Pancreas (tissue), 10 donors: ENCODE results near the gene CYFIP1. TPM values are rescaled to one million over a fixed set of nuclear protein-coding genes. Genes with fewer than 3 reads are reported as not detected.

Experiments used
- ATAC-seq, 4 donors: fragments of 200-7000 bp; cut with Tn5 transposase; one replicate each; pipeline versions ENCODE4 v1.8.0 to v1.9.1; 2020; ENCODE audit warnings: mild to moderate bottlenecking in 4 of 4, moderate library complexity in 4 of 4
- DNase-seq, 6 donors: peaks; one replicate each; pipeline ENCODE4 v3.0.0-alpha.2; 2020
- FAIRE-seq: peaks from 2 replicates; lab custom pipeline; 2012; peaks lifted over from hg19 to GRCh38; lab: Jason Lieb, UNC
- H3K27ac ChIP-seq, 4 donors: fragments of 200-600 bp; sonication (generic); 1 replicate in 3 of 4; 2 replicates in 1 of 4; pipeline versions ENCODE4 v1.5.0 to v1.8.0; 2020
- H3K27me3 ChIP-seq, 4 donors: fragments of 200-600 bp; one replicate each; pipeline ENCODE4 v1.8.0; 2021
- H3K36me3 ChIP-seq, 3 donors: fragments of 200-600 bp; sonication (generic) in 1 of 3; one replicate each; pipeline versions ENCODE4 v1.5.0 to v1.8.0; 2020 to 2021
- H3K4me1 ChIP-seq, 3 donors: fragments of 200-600 bp; one replicate each; pipeline ENCODE4 v1.8.0; 2021
- H3K4me3 ChIP-seq, 4 donors: fragments of 200-600 bp; sonication (generic) in 2 of 4; one replicate each; pipeline versions ENCODE4 v1.5.0 to v1.8.0; 2020 to 2021
- H3K9me3 ChIP-seq, 4 donors: fragments of 200-600 bp; one replicate each; pipeline ENCODE4 v1.8.0; 2021
- CTCF ChIP-seq, 4 donors: fragments of 200-600 bp; sonication (generic) in 3 of 4; IDR thresholded peaks; one replicate each; pipeline versions ENCODE4 v1.5.0 to v1.8.0; 2021; ENCODE audit warnings: antibody characterized with exemption in 4 of 4
- WGBS, 2 donors: extraction: QIAGEN DNeasy Blood & Tissue Kit; methylation state at CpG; one replicate each; pipeline ENCODE4 v1.1.7; 2013; 5-methylcytosine and 5-hydroxymethylcytosine counted together
- intact Hi-C, 3 donors: fragments of 100-400 bp; cut with DNase I; formaldehyde crosslinking; loops; one replicate each; pipeline versions ENCODE4 v1.11.1 to v1.14.2; 2022
- polyA plus RNA-seq, 2 donors: library from polyadenylated mRNA; stranded (reverse); fragments of 200-250 nt; gene quantifications; one replicate each; pipeline ENCODE4 v1.2.3, GENCODE V29; 2013
- total RNA-seq, 6 donors: library from RNA; stranded (reverse); fragmentation: NEBNext Ultra II Directional in 4 of 6; extraction: Animal tissue kit (Norgen Biotek cat#: 25700) in 4 of 6; gene quantifications; one replicate each; pipeline versions ENCODE4 v1.2.1 to v1.2.4, GENCODE V29; 2021 to 2023
- donor health status: healthy with polysubstance abuse.
- donor health status: DM: no; HTN: no; CAD: no; lungs with moderate emphysema.
- donor health status: DM: no; HTN: no; CAD: no.
- donor health status: control.
- donor health status: control.
- donor health status: Bipolar disorder and iron deficiency.
- donor health status: DM: yes; HTN: yes; CAD: no.
- donor health status: DM: no; HTN: no; CAD: no.
- donor health status: DM: no; HTN: no; CAD: no.
- donor health status: DM: yes; HTN: yes; CAD: no.

Gene CYFIP1
- total and polyA plus RNA-seq, 8 donors = 21.3 to 99.1 (median 59.2) TPM

DNA sequence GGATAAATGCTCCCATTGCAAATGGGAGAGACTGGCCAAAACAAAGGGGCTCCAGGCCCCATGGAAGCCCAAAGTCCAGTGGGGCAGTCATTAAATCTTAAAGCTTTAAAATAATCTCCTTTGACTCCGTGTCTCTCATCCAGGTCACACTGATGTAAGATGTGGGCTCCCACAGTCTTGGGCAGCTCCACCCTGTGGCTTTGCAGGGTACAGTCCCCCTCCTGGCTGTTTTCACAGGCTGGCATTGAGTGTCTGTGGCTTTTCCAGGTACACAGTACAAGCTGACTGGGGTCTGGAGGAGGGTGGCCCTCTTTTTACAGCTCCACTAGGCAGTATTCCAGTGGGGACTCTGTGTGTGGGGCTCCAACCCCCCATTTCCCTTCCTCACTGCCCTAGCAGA, 95.8 kb downstream of the CYFIP1 start:
- no peaks in the 10 kb centered on the region for H3K9me3 ChIP-seq
- no peaks in the 10 kb centered on the region for H3K4me1 ChIP-seq
- WGBS, 2 donors = 81 to 88% methylated on average over 1 of the region's 1 CpG
- no peaks in the 10 kb centered on the region for H3K27me3 ChIP-seq
- ATAC-seq = no peak
- peaks cover 0 to 30% (median 11%) of the 10 kb centered on the region in 3 donors for H3K36me3 ChIP-seq
- no peak overlapping the region for H3K27ac ChIP-seq
- no peak for FAIRE-seq
- intact Hi-C loops = no loop called here
- no peak overlapping the region for H3K4me3 ChIP-seq
- TF ChIP-seq CTCF (IDR thresholded peaks at IDR 0.05) = peak in 1 of 4 donors; percentile 7
- DNase-seq = no peak

GRCh38 chr15:22883196-22883595, 97.0 kb downstream of the CYFIP1 start:
- Histone ChIP-seq H3K27ac (no peak overlapping the region), H3K36me3 (peaks cover 0 to 32% (median 11%) of the 10 kb centered on the region in 3 donors), H3K4me3 (no peak overlapping the region), H3K9me3 (no peaks in the 10 kb centered on the region), H3K27me3 (no peaks in the 10 kb centered on the region), H3K4me1 (no peaks in the 10 kb centered on the region)
- TF ChIP-seq CTCF (IDR thresholded peaks at IDR 0.05) = no peak
- intact Hi-C loops = no loop called here
- DNase-seq = no peak
- ATAC-seq = no peak
- 94 to 95% methylated on average over 12 to 13 of the region's 13 CpGs for WGBS, 2 donors
- no peak for FAIRE-seq

GRCh38 chr15:22881739-22882440, 98.3 kb downstream of the CYFIP1 start:
- intact Hi-C loops = no loop called here
- FAIRE-seq = no peak

DNA sequence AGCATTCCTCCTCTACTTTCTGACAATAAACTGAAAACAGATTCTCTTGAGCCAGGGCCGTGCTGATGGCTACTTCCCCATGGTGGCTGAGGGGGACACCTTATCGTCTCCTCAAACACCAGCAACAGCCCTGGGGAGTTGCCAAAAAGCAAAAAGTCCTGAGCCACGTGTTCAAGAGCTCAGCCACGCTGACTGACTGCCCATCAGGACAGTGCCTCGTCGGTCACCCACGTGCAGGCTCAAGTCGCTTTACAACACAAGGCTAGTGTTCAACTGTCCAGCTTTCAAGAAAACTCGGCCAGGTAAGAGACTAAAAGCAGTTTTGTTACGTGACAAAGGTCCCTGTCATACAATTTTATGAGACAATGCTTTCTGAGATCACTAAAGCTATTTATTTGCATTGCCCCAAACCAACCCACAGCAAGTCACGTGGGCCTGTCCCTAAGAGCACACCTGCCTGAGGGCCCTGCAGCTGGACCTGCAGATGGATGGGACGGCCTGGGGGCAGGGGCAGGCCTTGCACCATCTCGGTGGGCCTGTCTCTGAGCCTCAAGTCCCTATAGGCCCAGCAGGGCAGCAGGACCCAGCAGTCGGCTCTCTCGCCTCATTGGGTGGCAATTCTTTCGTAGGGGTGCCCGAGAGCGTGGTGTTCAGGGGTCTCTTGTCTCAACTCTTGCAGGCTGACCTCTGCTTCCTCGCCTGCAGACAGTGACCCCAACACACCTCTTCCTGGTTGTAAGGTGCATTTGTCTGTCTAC, 99.0 kb downstream of the CYFIP1 start:
- Histone ChIP-seq H3K27ac (no peak overlapping the region), H3K4me1 (no peaks in the 10 kb centered on the region), H3K27me3 (no peaks in the 10 kb centered on the region), H3K4me3 (no peak overlapping the region), H3K36me3 (peaks cover 0 to 38% (median 11%) of the 10 kb centered on the region in 3 donors), H3K9me3 (no peaks in the 10 kb centered on the region)
- intact Hi-C loops = no loop called here
- DNase-seq (peak in 2 of 6 donors; percentile 25 to 30), FAIRE-seq (no peak), ATAC-seq (peak in 3 of 4 donors; percentile 21 to 40 (median 40))
- TF ChIP-seq CTCF (IDR thresholded peaks at IDR 0.05) = no peak
- WGBS, 2 donors = 76 to 78% methylated on average over 19 of the region's 19 CpGs

More at GRCh38 chr15:22881739-22882440, 98.3 kb downstream of the CYFIP1 start:
- WGBS, 2 donors = 96 to 97% methylated on average over 25 of the region's 25 CpGs
- Histone ChIP-seq H3K4me3 (no peak overlapping the region), H3K36me3 (peaks cover 0 to 36% (median 11%) of the 10 kb centered on the region in 3 donors), H3K27me3 (no peaks in the 10 kb centered on the region), H3K27ac (no peak overlapping the region), H3K9me3 (no peaks in the 10 kb centered on the region), H3K4me1 (no peaks in the 10 kb centered on the region)
- DNase-seq = no peak
- ATAC-seq = no peak
- TF ChIP-seq CTCF (IDR thresholded peaks at IDR 0.05) = no peak
